ENCODE results near the gene EDARADD. TPM values are rescaled to one million over a fixed set of nuclear protein-coding genes. Genes with fewer than 3 reads are reported as not detected.
"Not testable (repeated sequence)": the region's sequence is repeated elsewhere in the genome, so short reads cannot be mapped to it uniquely, and the experiment has no call there.

The EDARADD gene
- total RNA-seq, 1 donor from 2014 or later, result 12.3 TPM

- peak overlapping the region; percentile 74 for H3K27ac Mint-ChIP-seq
- H3K4me1 Mint-ChIP-seq (ENCODE audit: low read depth), result peaks cover 6% of the 10 kb centered on the region
- no peaks in the 10 kb centered on the region for H3K9me3 Mint-ChIP-seq (ENCODE audit: low read depth)
- peaks cover 10% of the 10 kb centered on the region for H3K36me3 Mint-ChIP-seq (ENCODE audit: insufficient read depth)
- no peaks in the 10 kb centered on the region for H3K27me3 Mint-ChIP-seq
- no peak for TF ChIP-seq CTCF (IDR thresholded peaks at IDR 0.05; ENCODE audit: unreplicated experiment)
- H3K4me3 Mint-ChIP-seq (ENCODE audit: low read depth), result no peak overlapping the region
- no peak for DNase-seq (ENCODE audit: low spot score, unreplicated experiment)
These were observed 61.2 kb downstream of the EDARADD start for GRCh38 chr1:236455243-236455642.

DNA sequence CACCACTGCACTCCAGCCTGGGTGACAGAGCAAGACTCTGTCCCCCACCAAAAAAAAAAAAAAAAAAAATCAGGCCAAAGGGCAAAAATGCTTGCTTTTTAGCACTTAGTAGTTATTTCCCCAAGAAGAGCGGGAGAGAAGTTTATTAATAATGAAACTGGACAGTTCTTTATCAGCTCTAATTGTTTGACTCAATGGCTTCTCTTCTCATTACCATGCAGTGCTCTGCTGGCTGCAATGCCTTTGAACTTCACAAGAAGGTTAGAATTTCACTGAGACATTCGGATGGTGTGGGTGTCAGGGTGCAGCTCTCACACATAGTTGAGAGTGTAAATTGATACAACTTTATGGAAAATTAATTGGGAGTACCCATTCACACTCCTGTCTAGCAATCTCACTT, 63.7 kb downstream of the EDARADD start:
- H3K36me3 Mint-ChIP-seq (ENCODE audit: insufficient read depth), result peaks cover 11% of the 10 kb centered on the region
- no peak for TF ChIP-seq CTCF (IDR thresholded peaks at IDR 0.05; ENCODE audit: unreplicated experiment)
- no peak for DNase-seq (ENCODE audit: low spot score, unreplicated experiment)
- no peaks in the 10 kb centered on the region for H3K27me3 Mint-ChIP-seq
- no peak overlapping the region for H3K27ac Mint-ChIP-seq
- peaks cover 6% of the 10 kb centered on the region for H3K4me1 Mint-ChIP-seq (ENCODE audit: low read depth)
- no peak overlapping the region for H3K4me3 Mint-ChIP-seq (ENCODE audit: low read depth)
- H3K9me3 Mint-ChIP-seq (ENCODE audit: low read depth), result no peaks in the 10 kb centered on the region

DNA sequence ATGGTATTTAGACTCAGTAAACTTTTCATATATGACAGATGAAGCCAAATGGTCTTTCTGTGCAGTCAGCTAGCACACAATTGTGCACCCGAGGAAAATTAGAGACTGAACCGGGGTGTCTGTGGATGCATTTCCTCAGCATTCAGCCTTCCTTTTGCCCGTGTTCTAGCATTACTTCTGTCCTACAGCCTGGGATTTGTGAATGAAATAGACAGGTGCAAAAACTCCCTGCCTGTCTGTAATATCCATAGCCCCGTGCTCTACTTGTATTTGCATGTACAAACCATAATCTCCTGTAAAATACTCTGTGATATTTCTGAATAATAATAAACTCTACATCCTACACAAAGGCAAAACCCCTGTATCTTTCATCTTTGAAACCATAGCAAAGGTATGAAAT, 64.9 kb downstream of the EDARADD start:
- no peak for TF ChIP-seq CTCF (IDR thresholded peaks at IDR 0.05; ENCODE audit: unreplicated experiment)
- no peaks in the 10 kb centered on the region for H3K27me3 Mint-ChIP-seq
- H3K9me3 Mint-ChIP-seq (ENCODE audit: low read depth), result no peaks in the 10 kb centered on the region
- no peak overlapping the region for H3K27ac Mint-ChIP-seq
- no peak overlapping the region for H3K4me3 Mint-ChIP-seq (ENCODE audit: low read depth)
- H3K4me1 Mint-ChIP-seq (ENCODE audit: low read depth), result peaks cover 6% of the 10 kb centered on the region
- no peak for DNase-seq (ENCODE audit: low spot score, unreplicated experiment)
- H3K36me3 Mint-ChIP-seq (ENCODE audit: insufficient read depth), result peaks cover 12% of the 10 kb centered on the region

DNA sequence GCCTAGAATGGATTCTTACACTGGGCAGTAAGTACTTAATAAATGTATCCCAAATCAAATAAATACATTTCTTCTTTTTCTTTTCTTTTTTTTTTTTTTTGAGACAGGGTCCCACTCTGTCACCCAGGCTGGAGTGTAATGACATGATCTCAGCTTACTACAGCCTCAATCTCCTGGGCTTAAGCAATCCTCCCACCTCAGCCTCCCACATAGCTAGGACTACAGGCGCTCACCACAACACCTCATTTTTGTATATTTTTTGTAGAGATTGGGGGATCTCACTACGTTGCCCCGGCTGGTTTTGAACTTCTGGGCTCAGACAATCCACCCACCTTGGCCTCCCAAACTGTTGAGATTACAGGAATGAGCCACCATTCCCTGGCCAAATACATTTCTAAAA, 66.0 kb downstream of the EDARADD start:
- no peak overlapping the region for H3K27ac Mint-ChIP-seq
- peaks cover 6% of the 10 kb centered on the region for H3K4me1 Mint-ChIP-seq (ENCODE audit: low read depth)
- H3K27me3 Mint-ChIP-seq, result no peaks in the 10 kb centered on the region
- no peak for TF ChIP-seq CTCF (IDR thresholded peaks at IDR 0.05; ENCODE audit: unreplicated experiment)
- H3K36me3 Mint-ChIP-seq (ENCODE audit: insufficient read depth), result peaks cover 16% of the 10 kb centered on the region
- H3K4me3 Mint-ChIP-seq (ENCODE audit: low read depth), result no peak overlapping the region
- H3K9me3 Mint-ChIP-seq (ENCODE audit: low read depth), result no peaks in the 10 kb centered on the region
- no peak for DNase-seq (ENCODE audit: low spot score, unreplicated experiment)

DNA sequence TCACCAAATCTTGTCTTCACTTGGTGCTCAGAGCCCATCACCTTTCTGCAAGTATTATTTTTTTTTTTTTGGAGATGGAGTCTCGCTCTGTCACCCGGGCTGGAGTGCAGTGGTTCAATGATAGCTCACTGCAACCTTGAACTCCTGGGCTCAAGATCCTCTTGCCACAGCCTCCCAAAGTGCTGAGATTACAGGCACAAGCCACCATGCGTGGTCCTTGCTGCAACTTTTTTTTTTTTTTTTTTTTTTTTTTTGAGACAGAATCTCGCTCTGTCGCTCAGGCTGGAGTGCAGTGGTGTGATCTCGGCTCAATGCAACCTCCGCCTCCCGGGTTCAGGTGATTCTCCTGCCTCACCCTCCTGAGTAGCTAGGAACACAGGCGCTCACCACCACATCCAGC, 70.1 kb downstream of the EDARADD start:
- H3K9me3 Mint-ChIP-seq (ENCODE audit: low read depth); H3K4me1 Mint-ChIP-seq (ENCODE audit: low read depth); H3K27me3 Mint-ChIP-seq; H3K27ac Mint-ChIP-seq; DNase-seq (ENCODE audit: low spot score, unreplicated experiment); H3K4me3 Mint-ChIP-seq (ENCODE audit: low read depth): not testable (repeated sequence)
- peaks cover 13% of the 10 kb centered on the region for H3K36me3 Mint-ChIP-seq (ENCODE audit: insufficient read depth)

DNA sequence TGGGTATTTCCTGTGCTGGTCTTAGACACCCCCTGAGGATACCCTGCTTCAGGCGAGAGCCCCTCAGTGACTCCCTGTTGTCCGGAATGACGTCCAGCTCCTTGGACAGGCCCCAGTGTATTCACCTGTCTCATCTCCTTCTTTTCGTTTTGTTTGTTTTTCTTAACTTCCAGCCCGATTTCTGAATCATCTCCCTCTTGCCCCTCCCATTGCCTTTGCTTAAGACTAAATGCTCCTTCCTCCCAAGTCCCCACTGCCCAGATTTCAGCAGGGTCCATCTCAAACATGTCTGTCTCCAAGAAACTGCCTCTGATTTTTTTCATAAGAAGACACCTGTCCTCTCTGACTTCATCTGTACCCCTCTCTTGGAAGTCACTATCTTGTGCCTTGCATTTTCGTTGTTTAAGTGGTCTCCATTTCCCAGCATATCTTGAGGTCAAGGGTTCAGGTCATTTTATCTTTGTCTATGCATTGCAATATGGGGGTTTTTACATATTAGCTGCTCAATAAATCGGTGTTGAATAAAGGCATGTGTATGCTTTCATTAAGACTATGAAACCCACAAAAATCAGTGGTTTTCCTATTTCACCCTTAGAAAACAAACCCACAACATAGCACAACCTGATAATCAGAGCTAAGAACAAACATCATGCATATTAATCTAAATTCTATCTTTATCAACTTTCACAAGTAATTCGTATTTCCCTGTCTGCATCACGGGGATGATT, 71.3 kb downstream of the EDARADD start:
- TF ChIP-seq CTCF (IDR thresholded peaks at IDR 0.05; ENCODE audit: unreplicated experiment), result no peak
- no peak overlapping the region for H3K4me3 Mint-ChIP-seq (ENCODE audit: low read depth)
- H3K9me3 Mint-ChIP-seq (ENCODE audit: low read depth), result no peaks in the 10 kb centered on the region
- H3K27me3 Mint-ChIP-seq, result no peaks in the 10 kb centered on the region
- H3K36me3 Mint-ChIP-seq (ENCODE audit: insufficient read depth), result peaks cover 14% of the 10 kb centered on the region
- H3K4me1 Mint-ChIP-seq (ENCODE audit: low read depth), result peaks cover 6% of the 10 kb centered on the region
- no peak for DNase-seq (ENCODE audit: low spot score, unreplicated experiment)
- no peak overlapping the region for H3K27ac Mint-ChIP-seq
